HepG2 (cell line): ENCODE data around the gene MAP3K3. TPM values are rescaled to one million over a fixed set of nuclear protein-coding genes. Genes with fewer than 3 reads are reported as not detected.

Source experiments
- ATAC-seq: fragments of 200-7000 bp; cut with Tn5 transposase; 3 replicates; pipeline ENCODE4 v1.9.1; 2020; ENCODE audit warnings: mild to moderate bottlenecking, moderate library complexity
- BruUV-seq: library from RNA; stranded (reverse); fragments of 400-500 nt; replicated peaks from 2 replicates; lab custom pipeline; 2021; lab: Mats Ljungman, UMichigan
- CTCF ChIA-PET: fragments of 300-600 bp; formaldehyde crosslinking; extraction: SDS; loops from one replicate; lab custom pipeline; 2021; ENCODE audit warnings: low total read pairs, inconsistent platforms, low intra/inter-chr PET ratio; lab: Yijun Ruan, JAX
- POLR2A ChIA-PET: fragments of 350-600 bp; sonication (Branson Sonifier 250); formaldehyde crosslinking; loops from one replicate; lab custom pipeline; 2020; ENCODE audit warnings: antibody characterized with exemption, inconsistent platforms; lab: Yijun Ruan, JAX
- DNase-seq: peaks from one replicate; pipeline ENCODE4 v3.0.0-alpha.2; 2015; ENCODE audit warnings: low spot score
- FAIRE-seq: peaks from 3 replicates; lab custom pipeline; 2011; peaks lifted over from hg19 to GRCh38; lab: Jason Lieb, UNC
- H2AFZ ChIP-seq: one replicate; pipeline ENCODE4 v1.6.1; 2011; ENCODE audit warnings: low read length, inconsistent platforms
- H3K27ac ChIP-seq: fragments of 300-600 bp; 3 replicates; pipeline ENCODE4 v1.8.0; 2011; ENCODE audit warnings: mixed run types, mild to moderate bottlenecking, mixed read lengths, low read length, inconsistent platforms; ENCODE audit not compliant: insufficient read depth; ENCODE audit errors: extremely low read length
- H3K27me3 ChIP-seq, 2 experiments: fragments of 200-600 bp in 1 of 2; 2 replicates in 1 of 2; 3 replicates in 1 of 2; pipeline versions ENCODE4 v1.6.0 to v1.8.0; 2011; ENCODE audit warnings: low read length in 2 of 2, mild to moderate bottlenecking in 2 of 2, moderate library complexity in 2 of 2, inconsistent platforms in 1 of 2; ENCODE audit not compliant: insufficient read depth in 2 of 2, control insufficient read depth in 1 of 2
- H3K36me3 ChIP-seq, 2 experiments: fragments of 200-600 bp in 1 of 2; replicated peaks in 1 of 2; 2 replicates in 1 of 2; 3 replicates in 1 of 2; pipeline versions ENCODE4 v1.5.1 to v1.8.0; 2011; ENCODE audit warnings: low read length in 2 of 2, inconsistent platforms in 1 of 2; ENCODE audit not compliant: insufficient read depth in 2 of 2, control insufficient read depth in 1 of 2
- H3K4me1 ChIP-seq: 2 replicates; pipeline ENCODE4 v1.5.1; 2012; ENCODE audit warnings: low read length, inconsistent platforms; ENCODE audit not compliant: insufficient read depth
- H3K4me2 ChIP-seq: 2 replicates; pipeline ENCODE4 v1.6.0; 2011; ENCODE audit warnings: low read depth, low read length, inconsistent platforms
- H3K4me3 ChIP-seq, 3 experiments: fragments of 200-600 bp in 1 of 3; sonication (generic), shearing (Covaris generic) in 1 of 3; replicated peaks in 1 of 3; 2 replicates each; pipeline ENCODE4 v1.5.1; 2011 to 2016; ENCODE audit warnings: low read length in 3 of 3, inconsistent platforms in 2 of 3, low read depth in 2 of 3, mild to moderate bottlenecking in 2 of 3, control low read depth in 1 of 3, mixed read lengths in 1 of 3; ENCODE audit not compliant: insufficient read depth in 1 of 3
- H3K79me2 ChIP-seq: one replicate; pipeline ENCODE4 v1.6.1; 2011; ENCODE audit warnings: low read length, inconsistent platforms; ENCODE audit not compliant: insufficient read depth
- H3K9ac ChIP-seq: 2 replicates; pipeline ENCODE4 v1.6.0; 2011; ENCODE audit warnings: mild to moderate bottlenecking, low read depth, low read length, inconsistent platforms; ENCODE audit not compliant: insufficient read depth
- H3K9me3 ChIP-seq: 2 replicates; pipeline ENCODE4 v1.5.1; 2012; ENCODE audit warnings: mild to moderate bottlenecking, low read length
- H4K20me1 ChIP-seq: 2 replicates; pipeline ENCODE4 v1.6.0; 2011; ENCODE audit warnings: inconsistent platforms, mild to moderate bottlenecking, low read length, moderate library complexity; ENCODE audit not compliant: insufficient read depth
- FOXA1 ChIP-seq, 2 experiments: fragments of 450-650 bp in 1 of 2; sonication (generic) in 1 of 2; formaldehyde crosslinking in 1 of 2; IDR thresholded peaks; 2 replicates each; pipeline versions ENCODE4 v1.4.0 to v1.6.1; 2016 to 2020; ENCODE audit warnings: missing genetic modification reagents in 1 of 2
- KDM4B ChIP-seq: sonication (generic); formaldehyde crosslinking; IDR thresholded peaks from 2 replicates; pipeline ENCODE4 v1.4.0; 2020; ENCODE audit warnings: missing genetic modification reagents
- NCOA2 ChIP-seq: sonication (generic); formaldehyde crosslinking; IDR thresholded peaks from 2 replicates; pipeline ENCODE4 v1.8.0; 2022; ENCODE audit warnings: inconsistent platforms
- NFIC ChIP-seq: IDR thresholded peaks from 2 replicates; pipeline ENCODE4 v1.6.1; 2012; ENCODE audit warnings: mild to moderate bottlenecking, low read length, inconsistent platforms
- PITX1 ChIP-seq: sonication (generic); formaldehyde crosslinking; IDR thresholded peaks from 2 replicates; pipeline ENCODE4 v1.5.1; 2020; ENCODE audit warnings: mild to moderate bottlenecking, missing genetic modification reagents
- SNAPC2 ChIP-seq: sonication (generic); formaldehyde crosslinking; IDR thresholded peaks from 2 replicates; pipeline ENCODE4 v1.8.1; 2022; ENCODE audit warnings: mild to moderate bottlenecking, missing genetic modification reagents
- SOX13 ChIP-seq, 3 experiments: fragments of 450-650 bp in 1 of 3; sonication (generic) in 1 of 3; formaldehyde crosslinking in 1 of 3; IDR thresholded peaks in 2 of 3; conservative IDR thresholded peaks in 1 of 3; 2 replicates each; pipeline versions ENCODE4 v1.5.0 to v1.6.1; 2016 to 2020; ENCODE audit warnings: antibody characterized with exemption in 1 of 3, mild to moderate bottlenecking in 1 of 3, missing compliant biosample characterization in 1 of 3, missing genetic modification reagents in 1 of 3, moderate library complexity in 1 of 3
- TGIF2 ChIP-seq: IDR thresholded peaks from 2 replicates; pipeline ENCODE4 v1.6.1; 2016; ENCODE audit warnings: control low read depth, missing compliant biosample characterization
- ZC3H4 ChIP-seq: sonication (generic); formaldehyde crosslinking; IDR thresholded peaks from 2 replicates; pipeline ENCODE4 v1.4.0; 2020; ENCODE audit warnings: missing genetic modification reagents, borderline replicate concordance
- ZKSCAN5 ChIP-seq: sonication (generic); formaldehyde crosslinking; IDR thresholded peaks from 2 replicates; pipeline ENCODE4 v1.5.1; 2020; ENCODE audit warnings: mild to moderate bottlenecking, missing genetic modification reagents
- ZNF574 ChIP-seq: sonication (generic); formaldehyde crosslinking; IDR thresholded peaks from 2 replicates; pipeline ENCODE4 v1.4.0; 2020; ENCODE audit warnings: missing genetic modification reagents
- ZNF747 ChIP-seq: sonication (generic); formaldehyde crosslinking; IDR thresholded peaks from 2 replicates; pipeline ENCODE4 v1.8.1; 2023; ENCODE audit warnings: missing genetic modification reagents, mild to moderate bottlenecking, borderline replicate concordance
- ZNF761 ChIP-seq: sonication (generic); formaldehyde crosslinking; conservative IDR thresholded peaks from 2 replicates; pipeline ENCODE4 v1.4.0; 2020; ENCODE audit warnings: mild to moderate bottlenecking, missing genetic modification reagents
- WGBS: methylation state at CpG from one replicate; pipeline ENCODE4 v1.1.6; 2017; ENCODE audit warnings: low lambda C conversion rate; 5-methylcytosine and 5-hydroxymethylcytosine counted together
- in situ Hi-C: cut with HindIII; loops from 2 replicates; pipeline ENCODE4 v1.10.0; 2017; ENCODE audit warnings: low pct_unique_long_range_greater_than_20kb; ENCODE audit not compliant: extremely low pct_ligation_motif_present
- intact Hi-C: fragments of 100-400 bp; cut with micrococcal nuclease; formaldehyde crosslinking; loops from one replicate; pipeline ENCODE4 v1.10.0; 2022; ENCODE audit not compliant: unreplicated experiment
- polyA plus RNA-seq, 8 experiments: library from polyadenylated mRNA; depleted of rRNA in 3 of 8; stranded (reverse) in 7 of 8; unstranded in 1 of 8; fragments of >200 nt; fragmentation: Illumina TruSeq in 4 of 8; extraction: Trizol in 4 of 8; gene quantifications; 2 replicates each; pipeline versions ENCODE4 v1.2.1 to v1.2.3, GENCODE V29; 2011 to 2016; ENCODE audit warnings: low read depth in 4 of 8, missing spikeins in 1 of 8, mixed read lengths in 1 of 8; ENCODE audit not compliant: insufficient read depth in 1 of 8
- total RNA-seq, 5 experiments: library from RNA; depleted of rRNA; stranded (reverse); fragments of >200 nt; fragmentation: Illumina TruSeq; extraction: Trizol; gene quantifications; 2 replicates each; pipeline ENCODE4 v1.2.3, GENCODE V29; 2016; ENCODE audit warnings: low read depth in 1 of 5
- TF ChIP-seq, protein P1 (sequence below): sonication (generic); formaldehyde crosslinking; IDR thresholded peaks from 2 replicates; pipeline ENCODE4 v1.4.0; 2020; ENCODE audit warnings: missing genetic modification reagents, borderline replicate concordance
- TF ChIP-seq, protein P2 (sequence below): sonication (generic); formaldehyde crosslinking; IDR thresholded peaks from 2 replicates; pipeline ENCODE4 v1.4.0; 2020; ENCODE audit warnings: mild to moderate bottlenecking, missing genetic modification reagents

Gene MAP3K3
- total and polyA plus RNA-seq, 2 of the 13 experiments (the other 11 are each of a cell fraction or from before 2014, with no cell fraction given): 17.7 to 21.8 TPM

GRCh38 chr17:63622574-63623390 is 565 bp downstream of the MAP3K3 start:
- Histone ChIP-seq H3K27me3 (peaks cover 0 to 4% of the 10 kb centered on the region in 2 experiments; a peak in 1 of 5 replicates), H3K36me3 (no peaks in the 10 kb centered on the region), H2AFZ (no peak overlapping the region), H3K79me2 (peaks cover 39% of the 10 kb centered on the region), H3K4me1 (peaks cover 47% of the 10 kb centered on the region), H3K27ac (peak overlapping the region; percentile 42), H4K20me1 (peaks cover 7% of the 10 kb centered on the region; the same call in 1 of the 2 replicates), H3K4me3 (peak overlapping the region; percentile 80 to 97 (median 85)), H3K9ac (peak overlapping the region; percentile 77), H3K9me3 (no peaks in the 10 kb centered on the region), H3K4me2 (peak overlapping the region; percentile 85)
- WGBS: 0% methylated on average over 21 of the region's 100 CpGs
- no peak for FAIRE-seq
- ChIA-PET POLR2A (interaction anchor here (0.6 to 2.4 kb wide), 25 partner anchors 9 to 216 kb away, joined by 3 to 47 read pairs (median 6); partner anchors contain the start of genes CCDC47, DCAF7, DDX42 and LIMD2), CTCF (no interaction called here)
- intact Hi-C loops (loop anchor here (1.0 to 5.0 kb wide), 3 partner anchors 44 to 72 kb away; partner anchors contain the start of gene DCAF7), in situ Hi-C loops (no loop called here)
- peak; percentile 33 for ATAC-seq
- peak; percentile 49 for DNase-seq
- BruUV-seq: no TSS peak
- TF ChIP-seq ZC3H4 (CRISPR knock-in tag) (no peak), ZKSCAN5 (no peak), ZNF574 (CRISPR knock-in tag) (peak; percentile 55; the same call in 1 of the 2 replicates), ZNF761 (CRISPR knock-in tag) (no peak), ZNF747 (CRISPR knock-in tag) (no peak), FOXA1 (IDR thresholded peaks at IDR 0.05) (no peak), FOXA1 (CRISPR knock-in tag; IDR thresholded peaks at IDR 0.05) (peak; percentile 33; the same call in 1 of the 2 replicates), TGIF2 (CRISPR knock-in tag) (no peak), SNAPC2 (CRISPR knock-in tag) (no peak), NCOA2 (CRISPR knock-in tag) (no peak), SOX13 (IDR thresholded peaks at IDR 0.05) (no peak), SOX13 (CRISPR knock-in tag; conservative IDR thresholded peaks at IDR 0.05 in 1 of 2, IDR thresholded peaks at IDR 0.05 in 1 of 2) (no peak), NFIC (no peak), PITX1 (CRISPR knock-in tag) (no peak), KDM4B (0 out of 2 replicates have a peak, but pooled peaks have one; percentile 49)
- TF ChIP-seq, protein P1, sequence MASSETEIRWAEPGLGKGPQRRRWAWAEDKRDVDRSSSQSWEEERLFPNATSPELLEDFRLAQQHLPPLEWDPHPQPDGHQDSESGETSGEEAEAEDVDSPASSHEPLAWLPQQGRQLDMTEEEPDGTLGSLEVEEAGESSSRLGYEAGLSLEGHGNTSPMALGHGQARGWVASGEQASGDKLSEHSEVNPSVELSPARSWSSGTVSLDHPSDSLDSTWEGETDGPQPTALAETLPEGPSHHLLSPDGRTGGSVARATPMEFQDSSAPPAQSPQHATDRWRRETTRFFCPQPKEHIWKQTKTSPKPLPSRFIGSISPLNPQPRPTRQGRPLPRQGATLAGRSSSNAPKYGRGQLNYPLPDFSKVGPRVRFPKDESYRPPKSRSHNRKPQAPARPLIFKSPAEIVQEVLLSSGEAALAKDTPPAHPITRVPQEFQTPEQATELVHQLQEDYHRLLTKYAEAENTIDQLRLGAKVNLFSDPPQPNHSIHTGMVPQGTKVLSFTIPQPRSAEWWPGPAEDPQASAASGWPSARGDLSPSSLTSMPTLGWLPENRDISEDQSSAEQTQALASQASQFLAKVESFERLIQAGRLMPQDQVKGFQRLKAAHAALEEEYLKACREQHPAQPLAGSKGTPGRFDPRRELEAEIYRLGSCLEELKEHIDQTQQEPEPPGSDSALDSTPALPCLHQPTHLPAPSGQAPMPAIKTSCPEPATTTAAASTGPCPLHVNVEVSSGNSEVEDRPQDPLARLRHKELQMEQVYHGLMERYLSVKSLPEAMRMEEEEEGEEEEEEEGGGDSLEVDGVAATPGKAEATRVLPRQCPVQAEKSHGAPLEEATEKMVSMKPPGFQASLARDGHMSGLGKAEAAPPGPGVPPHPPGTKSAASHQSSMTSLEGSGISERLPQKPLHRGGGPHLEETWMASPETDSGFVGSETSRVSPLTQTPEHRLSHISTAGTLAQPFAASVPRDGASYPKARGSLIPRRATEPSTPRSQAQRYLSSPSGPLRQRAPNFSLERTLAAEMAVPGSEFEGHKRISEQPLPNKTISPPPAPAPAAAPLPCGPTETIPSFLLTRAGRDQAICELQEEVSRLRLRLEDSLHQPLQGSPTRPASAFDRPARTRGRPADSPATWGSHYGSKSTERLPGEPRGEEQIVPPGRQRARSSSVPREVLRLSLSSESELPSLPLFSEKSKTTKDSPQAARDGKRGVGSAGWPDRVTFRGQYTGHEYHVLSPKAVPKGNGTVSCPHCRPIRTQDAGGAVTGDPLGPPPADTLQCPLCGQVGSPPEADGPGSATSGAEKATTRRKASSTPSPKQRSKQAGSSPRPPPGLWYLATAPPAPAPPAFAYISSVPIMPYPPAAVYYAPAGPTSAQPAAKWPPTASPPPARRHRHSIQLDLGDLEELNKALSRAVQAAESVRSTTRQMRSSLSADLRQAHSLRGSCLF (CRISPR knock-in tag): no peak
- TF ChIP-seq, protein P2, sequence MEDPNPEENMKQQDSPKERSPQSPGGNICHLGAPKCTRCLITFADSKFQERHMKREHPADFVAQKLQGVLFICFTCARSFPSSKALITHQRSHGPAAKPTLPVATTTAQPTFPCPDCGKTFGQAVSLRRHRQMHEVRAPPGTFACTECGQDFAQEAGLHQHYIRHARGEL (CRISPR knock-in tag): no peak
